ENCODE measurements around the gene PKP1. TPM values are rescaled to one million over a fixed set of nuclear protein-coding genes. Genes with fewer than 3 reads are reported as not detected.

Gene PKP1
- total RNA-seq, 1 experiment from 2014 or later: not detected

DNA sequence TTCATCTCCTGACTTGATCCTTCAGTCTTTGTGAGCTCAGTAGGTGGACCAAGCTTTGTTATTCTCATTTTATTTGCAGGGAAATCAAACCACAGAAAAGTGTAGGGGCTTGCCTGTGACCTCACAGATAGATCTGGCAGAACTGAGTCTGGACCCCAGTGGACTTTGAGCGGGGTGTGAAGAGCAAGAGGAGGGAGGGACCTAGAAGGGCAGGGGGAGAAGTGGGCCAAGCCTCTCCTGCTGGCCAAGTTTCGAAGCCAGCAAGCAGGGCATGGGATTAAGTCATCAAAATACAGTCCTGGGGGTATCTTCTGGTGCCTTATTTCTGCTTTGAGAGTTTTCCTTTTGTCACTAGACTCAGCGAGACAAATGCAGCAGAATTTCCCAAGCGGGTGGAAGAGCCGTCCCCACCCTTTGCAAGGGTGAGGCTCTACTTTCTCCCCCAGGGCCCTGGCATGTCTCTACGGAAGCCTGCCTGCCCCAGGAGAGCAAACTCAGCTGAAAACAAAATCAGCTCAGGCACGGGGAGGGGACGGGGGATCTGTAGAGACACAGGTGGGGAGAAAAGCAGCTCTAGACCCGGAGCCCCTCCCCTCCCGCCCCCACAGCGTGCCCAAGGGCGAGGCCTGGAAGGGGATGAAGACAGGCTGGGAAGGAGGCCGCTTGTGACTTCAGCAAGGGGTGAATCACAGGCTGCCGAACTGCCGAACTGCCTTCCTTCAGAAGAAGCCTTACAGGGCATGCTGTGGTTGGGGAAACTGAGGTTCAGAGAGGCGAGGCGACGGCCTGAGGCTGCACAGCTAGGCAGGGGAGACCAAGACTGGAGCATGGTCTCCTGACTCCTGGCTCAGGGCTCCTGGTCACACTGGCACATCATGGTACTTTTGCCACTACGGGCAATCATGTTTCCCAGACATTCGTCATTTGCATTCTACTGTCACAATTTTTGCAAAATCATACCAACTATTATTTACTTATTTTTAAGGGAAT lies 19.2 kb downstream of the PKP1 start:
- no peak overlapping the region for H3K4me3 ChIP-seq
- DNase-seq: no peak
- no peak overlapping the region for H3K27ac ChIP-seq
- H3K36me3 ChIP-seq: no peaks in the 10 kb centered on the region
- peaks cover 7% of the 10 kb centered on the region for H3K4me1 ChIP-seq
- no peaks in the 10 kb centered on the region for H3K27me3 ChIP-seq
- no peaks in the 10 kb centered on the region for H3K9me3 ChIP-seq (replicated peaks)

DNA sequence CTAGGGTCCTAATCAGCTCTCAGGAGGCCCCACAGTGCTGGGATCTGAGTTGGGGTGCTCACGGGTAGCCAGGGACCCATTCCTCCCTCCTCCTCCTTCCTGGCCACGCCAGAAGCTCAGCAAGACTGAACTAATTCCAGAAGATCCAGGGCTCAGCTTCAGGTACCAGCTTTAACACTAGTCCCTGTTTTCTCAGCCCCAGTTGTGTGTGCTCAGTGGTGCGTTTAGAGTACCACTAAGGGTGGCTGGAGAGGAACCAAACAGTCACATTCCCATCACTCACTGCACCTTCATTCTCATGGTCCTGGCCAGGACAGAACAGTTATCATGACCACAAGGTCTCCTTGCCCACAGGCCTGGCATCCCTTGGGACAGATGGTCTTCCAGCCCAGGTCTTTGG lies 20.8 kb downstream of the PKP1 start:
- no peaks in the 10 kb centered on the region for H3K27me3 ChIP-seq
- H3K9me3 ChIP-seq (replicated peaks): no peaks in the 10 kb centered on the region
- H3K36me3 ChIP-seq: no peaks in the 10 kb centered on the region
- no peak overlapping the region for H3K4me3 ChIP-seq
- H3K27ac ChIP-seq: no peak overlapping the region
- no peak for DNase-seq
- peaks cover 20% of the 10 kb centered on the region for H3K4me1 ChIP-seq

DNA sequence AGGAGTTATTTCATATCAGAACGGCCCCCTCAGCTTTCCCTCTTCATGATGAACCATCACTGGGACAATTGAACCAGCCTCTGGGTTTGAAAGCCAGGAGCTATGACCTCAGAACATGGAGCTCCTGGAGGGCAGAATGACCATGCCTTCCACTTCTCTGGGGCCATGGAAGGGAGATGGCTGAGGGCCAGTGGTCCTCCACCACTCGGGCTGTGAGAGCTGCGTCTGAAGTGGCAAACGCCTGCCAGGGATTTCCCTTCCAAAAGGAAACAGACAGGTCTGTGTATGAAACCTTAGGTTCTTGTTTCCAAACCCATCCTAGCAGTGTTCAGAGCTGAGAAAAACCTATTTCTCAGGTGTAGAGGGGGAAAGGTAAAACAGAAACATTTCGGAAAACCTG lies 22.5 kb downstream of the PKP1 start:
- H3K27ac ChIP-seq: no peak overlapping the region
- H3K4me1 ChIP-seq: peaks cover 37% of the 10 kb centered on the region
- no peak overlapping the region for H3K4me3 ChIP-seq
- H3K9me3 ChIP-seq (replicated peaks): no peaks in the 10 kb centered on the region
- no peaks in the 10 kb centered on the region for H3K27me3 ChIP-seq
- no peaks in the 10 kb centered on the region for H3K36me3 ChIP-seq
- DNase-seq: no peak

DNA sequence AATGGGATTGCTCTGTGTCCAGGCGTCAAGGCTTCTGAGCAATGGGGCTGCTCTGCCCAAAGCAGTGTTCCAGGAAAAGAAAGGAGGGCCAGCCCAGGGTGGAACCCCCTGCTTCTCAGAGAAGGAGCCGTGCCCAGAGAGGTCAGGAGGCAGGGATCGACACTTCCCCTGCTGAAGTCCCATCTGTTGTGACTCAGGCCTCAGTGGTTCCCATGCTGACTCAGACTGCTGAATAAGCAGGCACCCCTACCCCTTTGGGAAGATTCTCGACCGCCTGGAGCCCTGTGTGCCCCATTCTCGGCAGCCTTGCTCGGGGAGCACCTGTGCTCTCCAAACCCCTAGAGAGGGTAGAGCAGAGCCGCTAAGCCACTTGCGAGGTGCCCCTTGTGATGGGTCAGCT lies 23.9 kb downstream of the PKP1 start:
- Histone ChIP-seq H3K9me3 (replicated peaks) (no peaks in the 10 kb centered on the region), H3K4me1 (peaks cover 44% of the 10 kb centered on the region), H3K27me3 (no peaks in the 10 kb centered on the region), H3K27ac (no peak overlapping the region), H3K4me3 (no peak overlapping the region), H3K36me3 (no peaks in the 10 kb centered on the region)
- DNase-seq: no peak

DNA sequence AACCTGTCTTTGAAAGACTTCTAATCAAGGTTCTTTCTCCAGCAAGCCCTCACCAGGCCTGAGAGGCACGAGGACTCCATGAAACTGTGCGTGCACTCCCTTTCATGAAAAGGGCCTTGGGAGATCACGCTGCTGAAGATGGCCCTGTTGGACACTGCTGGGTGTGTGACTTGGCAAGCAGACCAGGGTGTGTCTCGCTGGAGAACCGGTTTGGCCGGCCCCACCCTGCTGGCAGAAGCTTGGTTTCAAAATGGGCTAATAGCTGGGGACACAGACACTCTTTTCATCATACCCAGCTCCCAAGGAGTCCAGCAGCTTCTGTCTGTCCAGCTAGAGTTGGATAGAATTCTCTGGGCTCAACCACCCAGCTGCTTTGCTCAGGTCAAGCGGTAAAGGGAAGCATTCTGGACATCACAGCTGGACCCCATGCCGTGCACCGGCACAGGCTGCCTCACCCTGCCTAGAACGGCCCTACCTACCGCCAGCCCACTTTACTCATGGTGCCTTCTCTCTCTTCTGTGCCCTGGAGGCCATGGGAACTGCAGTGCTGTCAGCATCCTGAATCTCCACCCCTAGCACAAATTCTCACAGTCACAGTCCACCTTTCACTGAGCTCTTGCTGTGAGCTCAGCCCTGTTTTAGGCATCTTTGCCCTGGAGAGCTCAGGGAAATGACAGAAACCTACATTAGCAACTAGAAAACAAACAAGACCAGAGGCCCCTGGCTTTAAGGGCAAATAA lies 24.6 kb downstream of the PKP1 start:
- H3K4me3 ChIP-seq: no peak overlapping the region
- H3K27me3 ChIP-seq: no peaks in the 10 kb centered on the region
- no peak overlapping the region for H3K27ac ChIP-seq
- H3K36me3 ChIP-seq: no peaks in the 10 kb centered on the region
- H3K4me1 ChIP-seq: peaks cover 48% of the 10 kb centered on the region
- no peak for DNase-seq
- H3K9me3 ChIP-seq (replicated peaks): no peaks in the 10 kb centered on the region

DNA sequence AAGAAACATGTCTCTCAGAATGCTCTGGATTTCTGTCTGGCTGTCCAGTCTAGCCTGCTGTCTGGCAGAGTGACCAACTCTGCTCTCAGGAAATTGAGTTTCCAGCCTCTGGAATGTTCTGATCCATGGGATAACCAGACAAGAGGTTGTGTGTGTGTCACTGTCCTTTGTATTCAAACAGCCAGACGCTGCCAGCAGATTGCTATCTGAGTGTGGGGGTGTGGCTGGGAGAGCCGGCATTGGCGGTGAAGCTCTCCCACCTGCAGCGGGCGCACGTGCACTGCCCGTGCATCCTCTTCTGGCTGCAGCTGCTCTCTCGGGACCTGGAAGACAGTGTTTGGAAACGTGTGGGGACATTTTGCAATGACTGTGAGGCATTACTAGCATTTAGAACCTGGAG lies 26.1 kb downstream of the PKP1 start:
- no peaks in the 10 kb centered on the region for H3K9me3 ChIP-seq (replicated peaks)
- H3K4me3 ChIP-seq: no peak overlapping the region
- no peaks in the 10 kb centered on the region for H3K27me3 ChIP-seq
- H3K4me1 ChIP-seq: peaks cover 57% of the 10 kb centered on the region
- no peaks in the 10 kb centered on the region for H3K36me3 ChIP-seq
- DNase-seq: peak; percentile 87 to 91
- H3K27ac ChIP-seq: peak overlapping the region; percentile 98

DNA sequence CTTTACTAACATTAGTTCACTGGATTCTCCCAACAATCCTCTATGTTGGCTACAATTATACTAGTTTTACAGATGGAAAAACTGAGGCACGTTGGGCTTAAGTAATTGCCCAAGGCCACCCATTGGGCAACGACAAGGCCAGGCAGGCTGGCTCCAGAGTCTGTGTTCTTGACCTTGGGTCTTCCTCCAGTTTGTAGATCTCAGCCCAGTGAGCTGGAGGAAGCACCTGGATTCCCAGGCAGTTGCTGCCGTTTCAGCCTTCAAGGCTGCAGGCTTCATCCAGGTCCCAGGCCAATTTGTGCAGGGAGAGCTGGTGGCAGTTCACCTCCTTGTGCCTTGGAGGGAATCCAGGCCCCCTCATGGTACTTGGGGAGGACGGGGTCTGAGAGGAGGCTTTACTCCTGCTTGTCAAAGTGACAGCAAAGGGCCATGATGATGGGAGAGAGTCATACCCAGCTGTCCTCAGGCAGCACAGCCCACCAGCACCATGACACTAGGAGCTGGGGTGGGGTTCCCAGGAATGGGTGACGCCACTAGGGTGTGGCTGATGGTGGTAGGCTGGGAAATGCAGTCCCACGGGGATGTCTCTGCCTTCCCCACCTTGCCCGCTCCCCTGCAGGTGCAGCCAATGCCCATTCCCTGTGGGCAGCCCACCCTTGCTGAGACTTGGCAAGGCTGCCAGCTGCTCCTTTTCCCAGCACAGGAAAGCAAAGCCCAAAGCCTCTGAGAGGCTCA lies 27.1 kb downstream of the PKP1 start:
- DNase-seq: peak in 1 of 2 experiments; percentile 84
- Histone ChIP-seq H3K4me1 (peaks cover 57% of the 10 kb centered on the region), H3K27ac (peak overlapping the region; percentile 98), H3K27me3 (no peaks in the 10 kb centered on the region), H3K36me3 (no peaks in the 10 kb centered on the region), H3K4me3 (no peak overlapping the region), H3K9me3 (replicated peaks) (no peaks in the 10 kb centered on the region)

DNA sequence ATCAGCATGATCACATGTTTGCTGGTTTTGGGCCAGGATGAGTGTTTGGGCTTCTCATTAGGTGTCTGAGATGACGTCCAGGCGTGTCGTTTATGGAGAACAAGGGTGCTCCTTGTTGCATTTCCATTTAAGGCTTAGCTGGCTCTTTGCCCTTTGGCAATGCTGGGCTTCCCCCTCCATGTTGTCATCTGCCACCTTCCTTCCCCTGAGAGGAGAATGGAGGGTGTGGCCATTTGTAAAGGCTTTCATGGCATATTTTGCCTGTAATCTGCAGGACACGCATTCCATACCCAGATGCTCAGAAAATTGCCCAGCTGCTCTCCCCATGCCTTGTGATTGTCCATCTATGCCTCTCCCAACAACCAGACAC lies 27.7 kb downstream of the PKP1 start:
- H3K9me3 ChIP-seq (replicated peaks): no peaks in the 10 kb centered on the region
- H3K27me3 ChIP-seq: no peaks in the 10 kb centered on the region
- no peaks in the 10 kb centered on the region for H3K36me3 ChIP-seq
- peak overlapping the region; percentile 98 for H3K27ac ChIP-seq
- no peak overlapping the region for H3K4me3 ChIP-seq
- peak; percentile 97 to 98 for DNase-seq
- peaks cover 57% of the 10 kb centered on the region for H3K4me1 ChIP-seq

DNA sequence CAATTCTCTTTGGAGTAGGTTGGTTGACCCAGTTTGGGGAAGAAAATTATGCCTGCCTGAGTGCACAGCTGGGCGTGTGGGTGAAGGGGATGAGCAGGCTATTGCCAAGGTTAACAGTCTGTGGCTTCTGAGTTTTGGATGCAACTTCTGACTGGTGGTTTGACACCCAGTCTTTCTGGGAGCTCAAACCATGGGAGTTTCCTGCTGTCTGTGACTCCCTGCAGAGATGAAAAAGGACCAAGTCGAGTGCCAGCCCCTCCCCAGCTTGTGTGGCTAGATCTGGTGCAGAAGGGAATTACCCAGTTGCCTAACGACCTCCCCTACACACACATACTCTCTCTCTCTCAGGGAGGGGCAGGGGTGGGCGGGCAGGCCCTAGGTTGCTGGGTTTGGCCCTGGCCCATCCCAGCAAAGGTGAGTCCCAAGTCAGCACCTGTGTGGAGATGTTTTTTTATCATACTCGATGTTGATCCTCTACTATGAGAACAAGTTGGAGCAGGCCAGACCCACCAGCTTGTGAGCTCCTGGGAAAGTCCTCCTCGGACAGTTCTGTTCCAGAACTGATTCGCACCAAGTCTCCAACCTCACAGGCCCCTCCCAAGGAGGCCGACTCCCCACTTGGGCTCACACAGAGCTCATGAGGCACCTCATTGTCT lies 28.2 kb downstream of the PKP1 start:
- Histone ChIP-seq H3K4me1 (peaks cover 57% of the 10 kb centered on the region), H3K4me3 (no peak overlapping the region), H3K27me3 (no peaks in the 10 kb centered on the region), H3K27ac (peak overlapping the region; percentile 98), H3K36me3 (no peaks in the 10 kb centered on the region), H3K9me3 (replicated peaks) (no peaks in the 10 kb centered on the region)
- peak; percentile 55 to 65 for DNase-seq

DNA sequence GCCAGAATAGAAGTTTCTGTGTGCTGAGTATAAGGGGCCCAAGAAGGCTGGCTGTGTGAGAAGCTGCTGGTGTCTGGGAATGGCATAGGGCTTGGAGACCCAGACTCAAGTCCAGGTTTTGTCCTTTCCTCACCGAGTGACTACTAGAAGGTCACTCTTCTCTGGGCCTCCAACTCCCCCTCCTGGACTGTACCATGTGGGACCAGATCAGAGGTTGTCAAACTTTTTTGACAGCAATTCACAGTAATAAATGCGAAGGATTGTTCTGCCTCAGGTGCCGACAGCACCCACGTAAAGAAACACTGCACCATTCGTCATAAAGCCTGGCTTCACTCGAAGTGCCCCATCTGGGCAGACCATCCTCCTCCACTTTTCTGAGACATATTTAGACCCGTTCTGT lies 29.0 kb downstream of the PKP1 start:
- peak overlapping the region; percentile 98 for H3K27ac ChIP-seq
- no peaks in the 10 kb centered on the region for H3K36me3 ChIP-seq
- H3K27me3 ChIP-seq: no peaks in the 10 kb centered on the region
- no peak overlapping the region for H3K4me3 ChIP-seq
- no peak for DNase-seq
- H3K9me3 ChIP-seq (replicated peaks): no peaks in the 10 kb centered on the region
- peaks cover 57% of the 10 kb centered on the region for H3K4me1 ChIP-seq

GRCh38 chr1:201313086-201313485 lies 29.8 kb downstream of the PKP1 start:
- Histone ChIP-seq H3K9me3 (replicated peaks) (no peaks in the 10 kb centered on the region), H3K27me3 (no peaks in the 10 kb centered on the region)

DNA sequence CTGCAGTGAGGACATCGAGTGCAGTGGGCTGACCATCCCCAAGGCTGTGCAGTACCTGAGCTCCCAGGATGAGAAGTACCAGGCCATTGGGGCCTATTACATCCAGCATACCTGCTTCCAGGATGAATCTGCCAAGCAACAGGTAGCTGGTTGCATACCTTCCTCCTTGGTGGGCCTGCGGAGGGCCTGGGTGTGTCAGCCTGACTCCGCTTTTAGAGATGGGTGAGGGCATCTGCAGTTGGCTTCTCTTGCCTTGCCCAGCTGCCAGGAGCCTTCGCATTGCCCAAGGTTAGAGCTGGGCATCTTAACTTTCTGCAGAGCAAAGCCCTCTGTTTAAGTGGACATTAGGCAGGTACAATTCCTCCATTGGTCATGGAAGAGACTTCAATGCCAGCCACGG lies 33.2 kb downstream of the PKP1 start:
- Histone ChIP-seq H3K9me3 (replicated peaks) (no peaks in the 10 kb centered on the region), H3K27ac (no peak overlapping the region), H3K27me3 (no peaks in the 10 kb centered on the region), H3K4me1 (peaks cover 36% of the 10 kb centered on the region), H3K36me3 (no peaks in the 10 kb centered on the region), H3K4me3 (no peak overlapping the region)
- DNase-seq: no peak

More at GRCh38 chr1:201313086-201313485, 29.8 kb downstream of the PKP1 start:
- H3K4me3 ChIP-seq: no peak overlapping the region
- no peaks in the 10 kb centered on the region for H3K36me3 ChIP-seq
- H3K4me1 ChIP-seq: peaks cover 54% of the 10 kb centered on the region
- H3K27ac ChIP-seq: peak overlapping the region; percentile 98; the same call in 1 of the 2 replicates
- no peak for DNase-seq

GRCh38 chr1:201317551-201317950 lies 34.2 kb downstream of the PKP1 start:
- no peaks in the 10 kb centered on the region for H3K9me3 ChIP-seq (replicated peaks)
- no peak overlapping the region for H3K4me3 ChIP-seq
- no peak overlapping the region for H3K27ac ChIP-seq
- no peak for DNase-seq
- no peaks in the 10 kb centered on the region for H3K36me3 ChIP-seq
- H3K4me1 ChIP-seq: peaks cover 27% of the 10 kb centered on the region
- H3K27me3 ChIP-seq: no peaks in the 10 kb centered on the region
